OCI-LY1 (cell line): Measurements from ENCODE around the gene NRG2.

ENCODE experiments used
- H2AFZ ChIP-seq: fragments of 200-600 bp; sonication (generic), shearing (Covaris generic); 2 replicates; pipeline ENCODE4 v1.6.0; 2014; ENCODE audit warnings: antibody characterized with exemption, mild to moderate bottlenecking, low read length
- H3F3A ChIP-seq: fragments of 200-600 bp; sonication (generic), shearing (Covaris generic); 2 replicates; pipeline ENCODE4 v1.6.0; 2014; ENCODE audit warnings: mild to moderate bottlenecking, antibody characterized with exemption, low read length, moderate library complexity; ENCODE audit not compliant: insufficient read depth
- H3K27ac ChIP-seq: fragments of 200-600 bp; sonication (generic); 2 replicates; pipeline ENCODE4 v1.5.1; 2014; ENCODE audit warnings: low read length, mixed run types, mild to moderate bottlenecking, low read depth; ENCODE audit not compliant: poor library complexity, severe bottlenecking
- H3K27me3 ChIP-seq: fragments of 200-600 bp; sonication (generic); 2 replicates; pipeline ENCODE4 v1.6.0; 2014; ENCODE audit warnings: antibody characterized with exemption, mild to moderate bottlenecking, low read length, moderate library complexity; ENCODE audit not compliant: insufficient read depth
- H3K36me3 ChIP-seq: fragments of 200-600 bp; sonication (generic); 2 replicates; pipeline ENCODE4 v1.6.1; 2014; ENCODE audit warnings: mild to moderate bottlenecking, antibody characterized with exemption, low read length, moderate library complexity, mixed read lengths; ENCODE audit not compliant: insufficient read depth
- H3K4me1 ChIP-seq: fragments of 200-600 bp; sonication (generic); 2 replicates; pipeline ENCODE4 v1.5.1; 2014; ENCODE audit warnings: mild to moderate bottlenecking, low read length, moderate library complexity; ENCODE audit not compliant: insufficient read depth, severe bottlenecking
- H3K4me2 ChIP-seq: fragments of 200-600 bp; sonication (generic), shearing (Covaris generic); 2 replicates; pipeline ENCODE4 v1.6.1; 2014; ENCODE audit warnings: low read length
- H3K4me3 ChIP-seq: fragments of 200-600 bp; sonication (generic); 2 replicates; pipeline ENCODE4 v1.5.1; 2014; ENCODE audit warnings: low read length, low read depth, mild to moderate bottlenecking, mixed read lengths; ENCODE audit not compliant: poor library complexity, severe bottlenecking
- H3K79me2 ChIP-seq: fragments of 200-600 bp; shearing (Covaris generic); 2 replicates; pipeline ENCODE4 v1.6.1; 2016; ENCODE audit warnings: mixed run types, low read length, mixed read lengths; ENCODE audit not compliant: insufficient read depth
- H3K9ac ChIP-seq: fragments of 200-600 bp; sonication (generic), shearing (Covaris generic); 2 replicates; pipeline ENCODE4 v1.6.1; 2014; ENCODE audit warnings: mild to moderate bottlenecking, low read length, mixed read lengths
- H3K9me2 ChIP-seq: fragments of 200-600 bp; sonication (generic), shearing (Covaris generic); 2 replicates; pipeline ENCODE4 v1.6.1; 2014; ENCODE audit warnings: low read depth, mild to moderate bottlenecking, low read length, mixed read lengths
- H3K9me3 ChIP-seq: fragments of 200-600 bp; shearing (Covaris generic); 2 replicates; pipeline ENCODE4 v1.6.1; 2014; ENCODE audit warnings: low read length, mixed read lengths
- H4K20me1 ChIP-seq: fragments of 200-600 bp; sonication (generic), shearing (Covaris generic); 2 replicates; pipeline ENCODE4 v1.6.0; 2016; ENCODE audit warnings: mild to moderate bottlenecking, low read length; ENCODE audit not compliant: insufficient read depth
- CTCF ChIP-seq: fragments of 200-600 bp; sonication (generic), shearing (Covaris generic); IDR thresholded peaks from 2 replicates; pipeline ENCODE4 v1.5.1; 2017; ENCODE audit warnings: mild to moderate bottlenecking, antibody characterized with exemption, low read length, moderate library complexity, mixed read lengths
- EZH2 ChIP-seq: fragments of 200-600 bp; sonication (generic), shearing (Covaris generic); IDR thresholded peaks from 2 replicates; pipeline ENCODE4 v1.8.0; 2017; ENCODE audit warnings: borderline replicate concordance, mixed run types, mild to moderate bottlenecking, antibody characterized with exemption, low read length, moderate library complexity, mixed read lengths

The NRG2 gene

DNA sequence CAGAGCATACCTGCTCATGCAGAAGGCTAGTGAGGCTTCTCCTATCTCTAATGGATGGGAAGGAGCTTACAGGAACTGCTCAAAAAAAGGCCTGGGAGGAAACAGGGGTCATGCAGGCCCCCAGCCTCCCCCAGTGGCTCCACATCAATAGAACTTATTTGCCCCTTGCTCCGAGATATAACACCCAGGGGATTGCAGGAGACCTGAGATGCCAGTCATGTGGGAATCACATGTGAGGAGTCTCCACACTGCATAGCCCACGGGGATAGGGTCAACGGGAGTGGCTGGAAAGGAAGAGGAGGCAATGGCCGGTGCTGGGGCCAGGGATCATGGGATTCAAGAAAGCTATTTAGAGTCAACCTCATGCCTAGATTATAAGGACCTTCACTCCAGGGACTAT lies 76.2 kb downstream of the NRG2 start:
- Histone ChIP-seq H3K27me3 (peaks cover 7% of the 10 kb centered on the region), H3K4me2 (no peak overlapping the region), H3K9ac (no peak overlapping the region), H3F3A (no peaks in the 10 kb centered on the region), H3K27ac (no peak overlapping the region), H3K79me2 (no peaks in the 10 kb centered on the region), H3K4me1 (no peaks in the 10 kb centered on the region), H3K36me3 (no peaks in the 10 kb centered on the region), H2AFZ (no peak overlapping the region), H3K9me2 (no peaks in the 10 kb centered on the region), H3K9me3 (no peaks in the 10 kb centered on the region), H4K20me1 (no peaks in the 10 kb centered on the region), H3K4me3 (no peak overlapping the region)
- TF ChIP-seq EZH2 (no peak), CTCF (no peak)

DNA sequence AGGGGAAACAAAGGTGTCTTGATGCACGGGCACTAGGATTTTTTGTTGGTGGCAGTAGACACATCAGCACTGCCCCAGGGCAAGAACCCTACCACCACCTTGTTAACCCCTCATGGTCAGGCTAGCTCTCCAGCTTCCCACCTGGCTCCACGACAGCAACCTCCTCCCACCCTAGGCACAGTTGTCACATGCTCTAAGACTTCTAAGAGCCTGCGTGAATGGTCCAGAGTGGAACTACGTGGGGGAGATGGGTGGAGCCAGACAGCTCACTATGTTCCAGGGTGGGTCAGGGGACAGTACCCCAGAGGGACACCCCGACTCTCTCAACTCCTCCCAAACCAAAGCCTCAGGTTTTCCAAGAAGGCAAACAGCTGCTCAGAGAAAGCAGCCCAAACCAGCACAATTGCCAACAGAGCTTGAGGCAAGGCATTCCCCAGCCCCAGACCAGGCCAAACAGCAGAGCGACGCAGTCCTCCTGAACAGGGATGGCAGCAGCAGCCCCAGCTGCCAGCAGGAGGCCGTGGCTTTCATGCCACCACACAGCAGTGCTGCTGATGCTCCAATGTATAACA lies 78.0 kb downstream of the NRG2 start:
- no peak overlapping the region for H3K4me2 ChIP-seq
- TF ChIP-seq EZH2 (no peak), CTCF (no peak)
- no peaks in the 10 kb centered on the region for H3K9me3 ChIP-seq
- no peaks in the 10 kb centered on the region for H3K79me2 ChIP-seq
- no peak overlapping the region for H3K9ac ChIP-seq
- H3K9me2 ChIP-seq = no peaks in the 10 kb centered on the region
- H3F3A ChIP-seq = no peaks in the 10 kb centered on the region
- peaks cover 7% of the 10 kb centered on the region for H3K27me3 ChIP-seq
- no peak overlapping the region for H3K4me3 ChIP-seq
- H3K27ac ChIP-seq = no peak overlapping the region
- H2AFZ ChIP-seq = no peak overlapping the region
- H4K20me1 ChIP-seq = no peaks in the 10 kb centered on the region
- H3K4me1 ChIP-seq = no peaks in the 10 kb centered on the region
- H3K36me3 ChIP-seq = no peaks in the 10 kb centered on the region

DNA sequence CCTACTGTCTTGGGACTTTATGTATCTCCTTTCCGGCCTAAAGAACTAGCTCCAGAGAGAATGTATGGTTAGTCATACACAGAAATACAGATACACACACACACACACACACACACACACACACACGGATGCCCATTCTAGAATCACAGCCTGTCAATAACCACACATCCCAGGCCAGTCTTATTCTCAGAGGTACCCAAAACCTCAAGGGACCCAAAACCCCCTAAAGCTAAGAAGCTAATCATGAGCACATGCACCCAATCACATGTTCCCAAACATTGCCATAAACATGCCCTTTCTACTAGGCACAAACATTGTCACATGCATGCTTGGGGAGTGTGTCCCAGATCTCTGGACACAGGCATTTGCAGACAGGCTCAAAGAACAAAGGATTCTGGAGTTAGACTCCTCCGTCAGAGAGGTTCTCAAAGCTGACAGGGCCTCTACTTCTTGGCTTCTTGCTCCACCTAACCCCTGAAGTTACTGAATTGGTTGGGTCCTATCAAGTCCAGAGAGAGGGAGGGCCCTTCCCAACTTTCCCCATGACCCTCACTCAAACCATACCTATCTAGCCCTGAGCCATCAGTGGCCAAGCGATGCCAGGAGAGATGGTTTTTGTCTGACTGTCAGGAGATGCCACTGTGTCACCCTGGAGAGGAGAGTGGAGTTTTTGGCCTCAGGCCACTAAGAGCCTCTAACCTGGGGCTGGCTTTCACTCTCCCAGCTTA lies 78.7 kb downstream of the NRG2 start:
- no peak for TF ChIP-seq CTCF
- no peak for TF ChIP-seq EZH2
- Histone ChIP-seq H3K9ac (no peak overlapping the region), H3K36me3 (no peaks in the 10 kb centered on the region), H3K27ac (no peak overlapping the region), H4K20me1 (no peaks in the 10 kb centered on the region), H3K27me3 (peaks cover 7% of the 10 kb centered on the region), H2AFZ (no peak overlapping the region), H3F3A (no peaks in the 10 kb centered on the region), H3K4me3 (no peak overlapping the region), H3K4me1 (no peaks in the 10 kb centered on the region), H3K4me2 (no peak overlapping the region), H3K9me3 (no peaks in the 10 kb centered on the region), H3K79me2 (no peaks in the 10 kb centered on the region), H3K9me2 (no peaks in the 10 kb centered on the region)
